ENCODE results near the gene STN1. TPM values are rescaled to one million over a fixed set of nuclear protein-coding genes. Genes with fewer than 3 reads are reported as not detected.

The STN1 gene, protein sequence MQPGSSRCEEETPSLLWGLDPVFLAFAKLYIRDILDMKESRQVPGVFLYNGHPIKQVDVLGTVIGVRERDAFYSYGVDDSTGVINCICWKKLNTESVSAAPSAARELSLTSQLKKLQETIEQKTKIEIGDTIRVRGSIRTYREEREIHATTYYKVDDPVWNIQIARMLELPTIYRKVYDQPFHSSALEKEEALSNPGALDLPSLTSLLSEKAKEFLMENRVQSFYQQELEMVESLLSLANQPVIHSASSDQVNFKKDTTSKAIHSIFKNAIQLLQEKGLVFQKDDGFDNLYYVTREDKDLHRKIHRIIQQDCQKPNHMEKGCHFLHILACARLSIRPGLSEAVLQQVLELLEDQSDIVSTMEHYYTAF
- 17.7 and 18.8 TPM in 2 replicates for total RNA-seq

DNA sequence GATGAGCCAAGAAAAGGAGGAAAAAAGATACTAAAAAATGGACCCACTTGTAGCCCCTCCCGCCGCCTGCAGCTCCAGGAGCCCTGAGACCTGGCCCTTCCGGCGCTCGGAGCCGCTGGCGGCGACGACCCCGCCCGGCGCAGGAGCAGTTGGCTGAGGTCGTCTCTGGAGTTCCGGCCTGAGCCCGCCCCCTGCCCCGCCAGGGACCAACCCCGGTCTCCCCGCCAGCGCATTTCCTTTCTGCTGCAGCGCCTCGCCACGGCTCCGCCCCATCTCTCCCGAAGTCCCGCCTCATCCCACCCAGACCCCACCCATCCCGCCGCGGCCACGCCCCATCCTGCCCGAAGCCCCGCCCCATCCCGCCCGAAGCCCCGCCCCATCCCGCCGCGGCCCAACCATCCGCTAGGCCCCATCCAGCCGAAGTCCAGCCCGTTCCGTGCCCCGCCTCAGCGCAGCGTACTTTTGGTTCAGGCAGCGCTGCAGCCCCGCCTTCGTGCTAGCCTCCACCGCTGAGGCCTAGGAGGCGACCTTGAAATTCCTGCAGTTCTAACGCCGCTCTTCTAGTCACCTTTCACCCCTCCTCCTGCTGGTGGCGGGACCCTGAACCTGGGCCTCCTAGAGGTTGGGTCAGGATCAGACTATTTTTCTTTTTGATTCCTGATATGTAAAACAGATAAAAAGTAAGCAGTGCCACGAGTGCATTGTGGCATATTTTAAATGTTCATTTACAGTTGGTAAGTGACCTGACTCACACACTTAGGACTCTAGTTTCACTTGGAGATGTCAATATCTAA, at the start of gene STN1:
STN1 (minus strand) TSS at position 132 of the 794 bp plus-strand sequence. CDS start 590 bp downstream, outside the sequence.

DNA sequence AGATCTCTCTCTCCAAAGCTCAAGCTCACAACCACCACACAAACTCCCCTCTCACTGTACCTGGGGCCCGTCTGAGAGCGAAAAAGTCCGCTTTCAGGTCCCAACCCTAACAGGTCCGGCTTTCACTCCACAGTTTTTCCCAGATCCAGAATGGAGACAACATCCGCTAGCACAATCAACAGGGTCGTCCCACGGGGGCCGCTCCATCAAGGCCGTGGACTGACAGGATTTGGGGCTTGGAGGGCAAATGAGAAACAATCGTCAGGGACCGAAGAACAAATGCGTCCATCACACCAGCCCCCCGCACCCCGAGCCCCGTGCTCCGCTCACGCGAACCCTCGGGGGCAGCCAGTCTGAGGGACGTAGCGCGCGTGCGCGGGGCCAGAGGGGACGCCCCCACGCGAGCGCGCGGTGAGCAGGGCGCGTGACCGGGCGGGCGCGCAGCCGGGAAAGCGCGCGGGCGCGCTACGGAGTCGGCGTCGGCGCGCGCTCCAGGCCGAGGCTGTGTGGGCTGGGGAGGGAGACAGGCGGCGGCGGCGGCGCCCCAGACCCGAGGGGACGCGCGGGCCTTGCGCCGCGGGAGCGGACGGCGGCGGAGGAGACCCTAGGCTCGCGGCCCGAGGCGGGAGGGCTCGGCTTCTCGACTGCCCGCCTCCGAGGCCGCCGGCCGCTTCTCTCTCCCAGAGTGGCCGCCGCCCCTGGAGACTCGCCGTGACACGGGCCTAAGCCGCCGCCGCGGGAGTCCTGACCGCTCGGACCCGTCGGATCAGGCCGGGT, 48.9 kb upstream of the STN1 start, which contains the start of gene SLK:
SLK (plus strand) TSS at position 470 of the 777 bp plus-strand sequence. CDS start 606 bp downstream, outside the sequence.

DNA sequence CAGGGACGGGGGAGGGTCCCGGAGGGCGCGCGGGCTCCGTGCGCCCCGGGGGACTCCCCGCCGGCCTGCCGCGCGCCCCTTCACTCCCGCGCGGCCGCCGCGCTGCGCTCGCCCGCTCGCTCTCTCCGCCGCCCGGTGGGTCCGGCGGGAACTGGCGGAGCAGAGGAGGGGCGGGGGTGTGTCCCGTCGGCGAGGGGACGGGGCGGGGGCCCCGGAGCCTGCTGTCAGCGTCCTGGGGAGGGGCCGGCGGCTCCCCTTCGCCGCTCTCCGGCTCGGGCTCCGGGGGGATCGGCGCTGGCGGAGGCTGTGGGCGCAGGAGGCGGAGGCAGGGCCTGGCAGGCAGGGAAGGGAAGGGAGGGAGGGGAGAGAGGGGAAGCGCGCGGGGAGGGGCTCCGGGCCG, 62.6 kb downstream of the STN1 start, which contains the start of gene SH3PXD2A:
SH3PXD2A (minus strand) TSS at position 153 of the 400 bp plus-strand sequence. CDS start 310 bp downstream, outside the sequence.

Other genes starting within 250 kb of the STN1 start
- 26.0 and 27.3 TPM in 2 replicates for gene SH3PXD2A, start 62.6 kb downstream of the STN1 start, total RNA-seq
- 23.9 and 24.7 TPM in 2 replicates for gene SLK, start 49.0 kb upstream of the STN1 start, total RNA-seq
- gene COL17A1, start 167.7 kb upstream of the STN1 start, total RNA-seq = 0.15 and 0.19 TPM in 2 replicates
- gene SFR1, start 204.0 kb upstream of the STN1 start, total RNA-seq = 5.8 and 6.6 TPM in 2 replicates